ENCODE data around the gene BTBD2. TPM values are rescaled to one million over a fixed set of nuclear protein-coding genes. Genes with fewer than 3 reads are reported as not detected.

Gene BTBD2
- total and polyA plus RNA-seq, 2 of the 13 experiments (the other 11 are each of a cell fraction or from before 2014, with no cell fraction given) = 28.1 to 45.3 TPM

DNA sequence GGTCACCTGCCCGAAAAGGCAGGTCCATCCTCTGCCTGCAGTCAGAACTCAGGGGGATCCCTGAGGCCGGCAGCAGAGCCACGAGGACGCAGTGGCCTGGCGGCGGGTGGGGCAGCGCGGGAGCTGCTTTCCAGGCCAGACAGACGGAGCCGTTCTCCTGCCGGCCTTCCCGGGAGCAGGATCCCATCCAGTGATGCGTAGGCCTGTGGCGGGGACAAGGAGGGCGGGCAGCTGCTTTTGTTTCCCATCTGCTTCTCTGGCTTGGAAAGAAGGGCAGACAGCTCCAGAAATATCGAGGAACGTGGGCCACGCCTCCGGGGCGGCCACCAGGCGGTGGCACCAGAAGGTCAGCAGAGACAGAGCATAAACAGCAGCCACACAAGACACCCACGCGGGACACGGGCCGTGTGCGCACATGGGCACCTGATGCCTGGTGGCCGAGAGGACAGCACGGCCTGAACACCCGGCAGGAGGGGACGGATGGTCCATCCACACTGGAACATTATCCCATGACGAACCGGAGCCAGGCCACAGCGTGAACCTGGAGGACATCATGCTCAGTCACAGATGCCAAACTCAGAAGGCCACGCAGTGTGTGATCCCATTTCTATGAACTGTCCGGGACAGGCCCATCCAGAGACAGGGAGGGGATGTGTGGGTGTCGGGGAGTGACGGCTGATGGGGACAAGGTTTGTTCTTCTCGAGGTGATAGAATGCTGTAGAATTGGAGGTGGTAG lies 49.4 kb upstream of the BTBD2 start (continued):
- TF ChIP-seq, protein P1, sequence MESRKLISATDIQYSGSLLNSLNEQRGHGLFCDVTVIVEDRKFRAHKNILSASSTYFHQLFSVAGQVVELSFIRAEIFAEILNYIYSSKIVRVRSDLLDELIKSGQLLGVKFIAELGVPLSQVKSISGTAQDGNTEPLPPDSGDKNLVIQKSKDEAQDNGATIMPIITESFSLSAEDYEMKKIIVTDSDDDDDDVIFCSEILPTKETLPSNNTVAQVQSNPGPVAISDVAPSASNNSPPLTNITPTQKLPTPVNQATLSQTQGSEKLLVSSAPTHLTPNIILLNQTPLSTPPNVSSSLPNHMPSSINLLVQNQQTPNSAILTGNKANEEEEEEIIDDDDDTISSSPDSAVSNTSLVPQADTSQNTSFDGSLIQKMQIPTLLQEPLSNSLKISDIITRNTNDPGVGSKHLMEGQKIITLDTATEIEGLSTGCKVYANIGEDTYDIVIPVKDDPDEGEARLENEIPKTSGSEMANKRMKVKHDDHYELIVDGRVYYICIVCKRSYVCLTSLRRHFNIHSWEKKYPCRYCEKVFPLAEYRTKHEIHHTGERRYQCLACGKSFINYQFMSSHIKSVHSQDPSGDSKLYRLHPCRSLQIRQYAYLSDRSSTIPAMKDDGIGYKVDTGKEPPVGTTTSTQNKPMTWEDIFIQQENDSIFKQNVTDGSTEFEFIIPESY (CRISPR knock-in tag; IDR thresholded peaks at IDR 0.05) = no peak; the same call in 1 of the 2 replicates
- TF ChIP-seq, protein P2, sequence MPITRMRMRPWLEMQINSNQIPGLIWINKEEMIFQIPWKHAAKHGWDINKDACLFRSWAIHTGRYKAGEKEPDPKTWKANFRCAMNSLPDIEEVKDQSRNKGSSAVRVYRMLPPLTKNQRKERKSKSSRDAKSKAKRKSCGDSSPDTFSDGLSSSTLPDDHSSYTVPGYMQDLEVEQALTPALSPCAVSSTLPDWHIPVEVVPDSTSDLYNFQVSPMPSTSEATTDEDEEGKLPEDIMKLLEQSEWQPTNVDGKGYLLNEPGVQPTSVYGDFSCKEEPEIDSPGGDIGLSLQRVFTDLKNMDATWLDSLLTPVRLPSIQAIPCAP (CRISPR knock-in tag; IDR thresholded peaks at IDR 0.05; ENCODE audit: low read depth) = no peak
- 0 out of 2 replicates have a peak, but pooled peaks have one; percentile 15 for TF ChIP-seq MEIS1 (CRISPR knock-in tag; IDR thresholded peaks at IDR 0.05; ENCODE audit: borderline replicate concordance)
- TF ChIP-seq, protein P3, sequence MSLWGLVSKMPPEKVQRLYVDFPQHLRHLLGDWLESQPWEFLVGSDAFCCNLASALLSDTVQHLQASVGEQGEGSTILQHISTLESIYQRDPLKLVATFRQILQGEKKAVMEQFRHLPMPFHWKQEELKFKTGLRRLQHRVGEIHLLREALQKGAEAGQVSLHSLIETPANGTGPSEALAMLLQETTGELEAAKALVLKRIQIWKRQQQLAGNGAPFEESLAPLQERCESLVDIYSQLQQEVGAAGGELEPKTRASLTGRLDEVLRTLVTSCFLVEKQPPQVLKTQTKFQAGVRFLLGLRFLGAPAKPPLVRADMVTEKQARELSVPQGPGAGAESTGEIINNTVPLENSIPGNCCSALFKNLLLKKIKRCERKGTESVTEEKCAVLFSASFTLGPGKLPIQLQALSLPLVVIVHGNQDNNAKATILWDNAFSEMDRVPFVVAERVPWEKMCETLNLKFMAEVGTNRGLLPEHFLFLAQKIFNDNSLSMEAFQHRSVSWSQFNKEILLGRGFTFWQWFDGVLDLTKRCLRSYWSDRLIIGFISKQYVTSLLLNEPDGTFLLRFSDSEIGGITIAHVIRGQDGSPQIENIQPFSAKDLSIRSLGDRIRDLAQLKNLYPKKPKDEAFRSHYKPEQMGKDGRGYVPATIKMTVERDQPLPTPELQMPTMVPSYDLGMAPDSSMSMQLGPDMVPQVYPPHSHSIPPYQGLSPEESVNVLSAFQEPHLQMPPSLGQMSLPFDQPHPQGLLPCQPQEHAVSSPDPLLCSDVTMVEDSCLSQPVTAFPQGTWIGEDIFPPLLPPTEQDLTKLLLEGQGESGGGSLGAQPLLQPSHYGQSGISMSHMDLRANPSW (CRISPR knock-in tag; IDR thresholded peaks at IDR 0.05; ENCODE audit: borderline replicate concordance) = no peak
- no peak for TF ChIP-seq BRCA1 (CRISPR knock-in tag; IDR thresholded peaks at IDR 0.05)
- TF ChIP-seq ZNF501 (CRISPR knock-in tag; IDR thresholded peaks at IDR 0.05) = peak; percentile 72; the same call in 1 of the 2 replicates
- TF ChIP-seq SOX5 (CRISPR knock-in tag; IDR thresholded peaks at IDR 0.05; ENCODE audit: borderline replicate concordance) = no peak
- TF ChIP-seq ZBTB7A (CRISPR knock-in tag; IDR thresholded peaks at IDR 0.05) = peak; percentile 62; the same call in 1 of the 2 replicates
- TF ChIP-seq, protein P4, sequence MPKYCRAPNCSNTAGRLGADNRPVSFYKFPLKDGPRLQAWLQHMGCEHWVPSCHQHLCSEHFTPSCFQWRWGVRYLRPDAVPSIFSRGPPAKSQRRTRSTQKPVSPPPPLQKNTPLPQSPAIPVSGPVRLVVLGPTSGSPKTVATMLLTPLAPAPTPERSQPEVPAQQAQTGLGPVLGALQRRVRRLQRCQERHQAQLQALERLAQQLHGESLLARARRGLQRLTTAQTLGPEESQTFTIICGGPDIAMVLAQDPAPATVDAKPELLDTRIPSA (CRISPR knock-in tag; IDR thresholded peaks at IDR 0.05; ENCODE audit: borderline replicate concordance) = no peak
- no peak for TF ChIP-seq NFYC (CRISPR knock-in tag; IDR thresholded peaks at IDR 0.05)
- peak; percentile 24; the same call in 1 of the 2 replicates for TF ChIP-seq FOSL2 (CRISPR knock-in tag; IDR thresholded peaks at IDR 0.05)
- TF ChIP-seq ZNF672 (CRISPR knock-in tag; IDR thresholded peaks at IDR 0.05) = no peak
- TF ChIP-seq, protein P5, sequence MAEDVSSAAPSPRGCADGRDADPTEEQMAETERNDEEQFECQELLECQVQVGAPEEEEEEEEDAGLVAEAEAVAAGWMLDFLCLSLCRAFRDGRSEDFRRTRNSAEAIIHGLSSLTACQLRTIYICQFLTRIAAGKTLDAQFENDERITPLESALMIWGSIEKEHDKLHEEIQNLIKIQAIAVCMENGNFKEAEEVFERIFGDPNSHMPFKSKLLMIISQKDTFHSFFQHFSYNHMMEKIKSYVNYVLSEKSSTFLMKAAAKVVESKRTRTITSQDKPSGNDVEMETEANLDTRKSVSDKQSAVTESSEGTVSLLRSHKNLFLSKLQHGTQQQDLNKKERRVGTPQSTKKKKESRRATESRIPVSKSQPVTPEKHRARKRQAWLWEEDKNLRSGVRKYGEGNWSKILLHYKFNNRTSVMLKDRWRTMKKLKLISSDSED (CRISPR knock-in tag; IDR thresholded peaks at IDR 0.05) = no peak
- TF ChIP-seq, protein P6, sequence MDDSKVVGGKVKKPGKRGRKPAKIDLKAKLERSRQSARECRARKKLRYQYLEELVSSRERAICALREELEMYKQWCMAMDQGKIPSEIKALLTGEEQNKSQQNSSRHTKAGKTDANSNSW (CRISPR knock-in tag; IDR thresholded peaks at IDR 0.05; ENCODE audit: borderline replicate concordance) = no peak; the same call in 1 of the 2 replicates
- TF ChIP-seq ZSCAN21 (CRISPR knock-in tag; IDR thresholded peaks at IDR 0.05; ENCODE audit: borderline replicate concordance) = 0 out of 2 replicates have a peak, but pooled peaks have one; percentile 45
- no peak for TF ChIP-seq NR2C2 (CRISPR knock-in tag; IDR thresholded peaks at IDR 0.05; ENCODE audit: borderline replicate concordance)
- TF ChIP-seq, protein P7, sequence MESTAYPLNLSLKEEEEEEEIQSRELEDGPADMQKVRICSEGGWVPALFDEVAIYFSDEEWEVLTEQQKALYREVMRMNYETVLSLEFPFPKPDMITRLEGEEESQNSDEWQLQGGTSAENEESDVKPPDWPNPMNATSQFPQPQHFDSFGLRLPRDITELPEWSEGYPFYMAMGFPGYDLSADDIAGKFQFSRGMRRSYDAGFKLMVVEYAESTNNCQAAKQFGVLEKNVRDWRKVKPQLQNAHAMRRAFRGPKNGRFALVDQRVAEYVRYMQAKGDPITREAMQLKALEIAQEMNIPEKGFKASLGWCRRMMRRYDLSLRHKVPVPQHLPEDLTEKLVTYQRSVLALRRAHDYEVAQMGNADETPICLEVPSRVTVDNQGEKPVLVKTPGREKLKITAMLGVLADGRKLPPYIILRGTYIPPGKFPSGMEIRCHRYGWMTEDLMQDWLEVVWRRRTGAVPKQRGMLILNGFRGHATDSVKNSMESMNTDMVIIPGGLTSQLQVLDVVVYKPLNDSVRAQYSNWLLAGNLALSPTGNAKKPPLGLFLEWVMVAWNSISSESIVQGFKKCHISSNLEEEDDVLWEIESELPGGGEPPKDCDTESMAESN (CRISPR knock-in tag; conservative IDR thresholded peaks at IDR 0.05) = no peak; the same call in 1 of the 2 replicates
- TF ChIP-seq SALL1 (CRISPR knock-in tag; IDR thresholded peaks at IDR 0.05) = 0 out of 2 replicates have a peak, but pooled peaks have one; percentile 65
- TF ChIP-seq NFIC (IDR thresholded peaks at IDR 0.05; ENCODE audit: low read length) = no peak

Measured in HepG2 (cell line).